DOHH2 (cell line): ENCODE results near the gene DEAF1.

Experiments used
- CTCF ChIP-seq: fragments of 200-600 bp; sonication (generic); IDR thresholded peaks from one replicate; pipeline ENCODE4 v1.5.1; 2014; ENCODE audit warnings: antibody characterized with exemption, mild to moderate bottlenecking, low read depth, low read length; ENCODE audit not compliant: poor library complexity, severe bottlenecking
- EZH2phosphoT487 ChIP-seq: fragments of 200-600 bp; sonication (generic); IDR thresholded peaks from 2 replicates; pipeline ENCODE4 v1.6.1; 2017; ENCODE audit warnings: borderline replicate concordance, mild to moderate bottlenecking, antibody characterized with exemption, low read length, moderate library complexity, mixed read lengths

DNA sequence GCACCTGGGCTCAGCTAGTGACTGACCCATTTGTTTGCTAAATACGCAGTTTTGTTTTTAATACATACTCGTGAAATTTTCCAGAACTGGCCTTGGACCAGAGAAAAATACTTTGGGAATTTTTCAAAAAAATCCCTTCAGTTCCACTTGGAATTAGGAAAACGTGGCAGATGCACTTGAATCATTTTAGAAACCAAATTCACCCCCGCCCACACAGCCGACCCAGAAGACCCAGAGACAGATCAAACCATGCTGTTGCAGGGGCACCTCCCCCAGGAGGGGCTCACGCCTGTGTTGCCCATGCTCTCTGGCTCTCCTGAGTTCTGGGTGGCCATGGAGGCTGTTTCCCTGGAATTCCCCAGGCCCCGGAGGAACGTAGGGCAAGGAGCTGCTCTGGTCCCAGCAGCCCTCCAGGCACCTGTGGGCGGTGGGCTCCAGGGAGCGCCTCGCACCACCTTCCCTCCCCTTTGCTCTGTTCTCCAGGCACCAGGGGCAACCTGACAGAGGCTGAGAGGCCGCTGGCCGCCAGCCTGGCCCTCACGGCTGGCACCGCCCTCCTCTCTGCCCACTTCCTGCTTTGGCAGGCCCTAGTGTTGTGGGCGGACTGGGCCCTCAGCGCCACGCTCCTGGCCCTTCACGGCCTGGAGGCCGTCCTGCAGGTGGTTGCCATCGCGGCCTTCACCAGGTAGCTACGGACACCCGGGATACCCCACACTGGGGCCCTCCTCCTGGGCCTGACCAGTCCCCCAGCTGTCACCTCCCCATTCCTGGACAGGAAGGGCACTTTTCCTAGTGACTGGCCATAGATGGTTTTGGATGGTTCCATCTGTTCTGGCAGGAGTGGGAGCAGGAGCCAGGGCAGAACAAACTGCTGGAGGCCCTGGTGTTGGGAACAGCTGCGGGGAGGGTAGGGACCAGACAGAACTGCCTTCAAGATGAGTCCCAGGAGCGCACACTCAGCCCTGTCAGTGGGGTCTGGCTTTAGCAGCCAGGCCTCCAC lies 7.7 kb upstream of the DEAF1 start:
- TF ChIP-seq CTCF: no peak
- TF ChIP-seq EZH2phosphoT487: no peak
